Measurements from ENCODE around the gene PRUNE2.
"Not testable (repeated sequence)": the region's sequence is repeated elsewhere in the genome, so short reads cannot be mapped to it uniquely, and the experiment has no call there.

PRUNE2 gene

GRCh38 chr9:76692458-76693129 is 213.3 kb downstream of the PRUNE2 start:
- DNase-seq (ENCODE audit: low read depth in 2 of 2): no peak

- DNase-seq (ENCODE audit: low read depth in 2 of 2): no peak
Measured at GRCh38 chr9:76691517-76692313, 214.2 kb downstream of the PRUNE2 start.

GRCh38 chr9:76690973-76691370 is 214.9 kb downstream of the PRUNE2 start:
- DNase-seq (ENCODE audit: low read depth in 2 of 2): no peak

- DNase-seq (ENCODE audit: low read depth in 2 of 2): no peak
Measured at GRCh38 chr9:76690246-76690972, 215.5 kb downstream of the PRUNE2 start.

- DNase-seq (ENCODE audit: low read depth in 2 of 2): no peak
Measured at GRCh38 chr9:76688471-76689238, 217.3 kb downstream of the PRUNE2 start.

- no peak for DNase-seq (ENCODE audit: low read depth in 2 of 2)
Measured at GRCh38 chr9:76687861-76688391, 218.0 kb downstream of the PRUNE2 start.

GRCh38 chr9:76686756-76687155 is 219.2 kb downstream of the PRUNE2 start:
- DNase-seq (ENCODE audit: low read depth in 2 of 2): no peak

GRCh38 chr9:76684213-76684612 is 221.7 kb downstream of the PRUNE2 start:
- no peak for DNase-seq (ENCODE audit: low read depth in 2 of 2)

- no peak for DNase-seq (ENCODE audit: low read depth in 2 of 2)
Measured at GRCh38 chr9:76681556-76681955, 224.4 kb downstream of the PRUNE2 start.

- DNase-seq (ENCODE audit: low read depth in 2 of 2): no peak
Measured at GRCh38 chr9:76680716-76681425, 225.0 kb downstream of the PRUNE2 start.

GRCh38 chr9:76677481-76678055 is 228.3 kb downstream of the PRUNE2 start:
- no peak for DNase-seq (ENCODE audit: low read depth in 2 of 2)

GRCh38 chr9:76676857-76677256 is 229.1 kb downstream of the PRUNE2 start:
- no peak for DNase-seq (ENCODE audit: low read depth in 2 of 2)

- DNase-seq (ENCODE audit: low read depth in 2 of 2): no peak
Measured at GRCh38 chr9:76667521-76667957, 238.4 kb downstream of the PRUNE2 start.

GRCh38 chr9:76665966-76666365 is 239.9 kb downstream of the PRUNE2 start:
- DNase-seq (ENCODE audit: low read depth in 2 of 2): not testable (repeated sequence)

GRCh38 chr9:76665458-76665857 is 240.5 kb downstream of the PRUNE2 start:
- DNase-seq (ENCODE audit: low read depth in 2 of 2): no peak

- no peak for DNase-seq (ENCODE audit: low read depth in 2 of 2)
Measured at GRCh38 chr9:76664120-76664519, 241.8 kb downstream of the PRUNE2 start.

- no peak for DNase-seq (ENCODE audit: low read depth in 2 of 2)
Measured at GRCh38 chr9:76662476-76663281, 243.2 kb downstream of the PRUNE2 start.

- DNase-seq (ENCODE audit: low read depth in 2 of 2): no peak
Measured at GRCh38 chr9:76658510-76659231, 247.2 kb downstream of the PRUNE2 start.

GRCh38 chr9:76657265-76657664 is 248.6 kb downstream of the PRUNE2 start:
- no peak for DNase-seq (ENCODE audit: low read depth in 2 of 2)
